Measurements from ENCODE around the gene B9D1. TPM values are rescaled to one million over a fixed set of nuclear protein-coding genes. Genes with fewer than 3 reads are reported as not detected.
A peak's percentile ranks its signal among the peaks of the same experiment; 100 is the strongest.

B9D1 gene
- total RNA-seq, 1 donor: 4.0 TPM

GRCh38 chr17:19377602-19378415 is 15.3 kb upstream of the B9D1 start:
- peak; percentile 80 to 99 (median 98) for DNase-seq (ENCODE audit: low read depth in 2 of 3, low spot score in 2 of 3)

- no peak for DNase-seq (ENCODE audit: low read depth in 2 of 3, low spot score in 2 of 3)
Measured at GRCh38 chr17:19376811-19377210, 14.3 kb upstream of the B9D1 start.

GRCh38 chr17:19375732-19376131 is 13.2 kb upstream of the B9D1 start:
- DNase-seq (ENCODE audit: low read depth in 2 of 3, low spot score in 2 of 3): no peak

- no peak for DNase-seq (ENCODE audit: low read depth in 2 of 3, low spot score in 2 of 3)
Measured at GRCh38 chr17:19374136-19374535, 11.6 kb upstream of the B9D1 start.

- peak in 1 of 3 donors; percentile 51 for DNase-seq (ENCODE audit: low read depth in 2 of 3, low spot score in 2 of 3)
Measured at GRCh38 chr17:19372866-19373504, 10.5 kb upstream of the B9D1 start.

GRCh38 chr17:19372439-19372838 is 9.9 kb upstream of the B9D1 start:
- no peak for DNase-seq (ENCODE audit: low read depth in 2 of 3, low spot score in 2 of 3)

- no peak for DNase-seq (ENCODE audit: low read depth in 2 of 3, low spot score in 2 of 3)
Measured at GRCh38 chr17:19372011-19372370, 9.5 kb upstream of the B9D1 start.

GRCh38 chr17:19371259-19372010 is 8.9 kb upstream of the B9D1 start:
- DNase-seq (ENCODE audit: low read depth in 2 of 3, low spot score in 2 of 3): peak in 2 of 3 donors; percentile 55 to 75

- peak in 1 of 3 donors; percentile 45 for DNase-seq (ENCODE audit: low read depth in 2 of 3, low spot score in 2 of 3)
Measured at GRCh38 chr17:19370493-19370960, 8.0 kb upstream of the B9D1 start.

- DNase-seq (ENCODE audit: low read depth in 2 of 3, low spot score in 2 of 3): peak in 2 of 3 donors; percentile 37 to 43
Measured at GRCh38 chr17:19369846-19370492, 7.4 kb upstream of the B9D1 start.

- no peak for DNase-seq (ENCODE audit: low read depth in 2 of 3, low spot score in 2 of 3)
Measured at GRCh38 chr17:19369107-19369778, 6.7 kb upstream of the B9D1 start.

- no peak for DNase-seq (ENCODE audit: low read depth in 2 of 3, low spot score in 2 of 3)
Measured at GRCh38 chr17:19368229-19368628, 5.7 kb upstream of the B9D1 start.

GRCh38 chr17:19366637-19366972 is 4.1 kb upstream of the B9D1 start:
- DNase-seq (ENCODE audit: low read depth in 2 of 3, low spot score in 2 of 3): no peak

- no peak for DNase-seq (ENCODE audit: low read depth in 2 of 3, low spot score in 2 of 3)
Measured at GRCh38 chr17:19365833-19366636, 3.5 kb upstream of the B9D1 start.

GRCh38 chr17:19365499-19365817 is 2.9 kb upstream of the B9D1 start:
- DNase-seq (ENCODE audit: low read depth in 2 of 3, low spot score in 2 of 3): no peak

- DNase-seq (ENCODE audit: low read depth in 2 of 3, low spot score in 2 of 3): no peak
Measured at GRCh38 chr17:19364699-19365498, 2.4 kb upstream of the B9D1 start.

- DNase-seq (ENCODE audit: low read depth in 2 of 3, low spot score in 2 of 3): no peak
Measured at GRCh38 chr17:19363460-19364035, 1.0 kb upstream of the B9D1 start.

GRCh38 chr17:19363114-19363438 is 553 bp upstream of the B9D1 start:
- DNase-seq (ENCODE audit: low read depth in 2 of 3, low spot score in 2 of 3): no peak

GRCh38 chr17:19361944-19362276 is 613 bp downstream of the B9D1 start:
- no peak for DNase-seq (ENCODE audit: low read depth in 2 of 3, low spot score in 2 of 3)
